ENCODE results near the gene NAXE.

The NAXE gene

DNA sequence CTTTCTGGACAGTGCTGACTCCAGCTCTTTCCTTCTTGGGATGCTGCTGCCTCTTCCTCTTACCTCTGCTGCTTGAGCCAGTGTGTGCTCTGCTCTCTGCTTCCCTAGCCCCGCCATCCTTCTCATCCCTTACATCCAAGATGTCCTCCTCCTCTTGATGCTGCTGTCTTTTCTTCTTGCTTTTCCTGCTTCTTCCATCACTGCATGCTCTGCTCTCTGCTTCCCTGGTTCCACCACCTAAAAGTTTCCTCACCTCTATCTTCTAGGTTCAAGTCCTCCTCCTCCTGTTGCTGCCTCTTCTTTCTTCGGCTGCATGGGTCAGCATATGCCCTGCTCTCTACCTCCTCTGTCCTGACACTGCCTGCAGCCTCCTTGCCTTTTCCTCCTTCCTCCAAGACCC lies 3.4 kb downstream of the NAXE start:
- H3K4me2 ChIP-seq (ENCODE audit: low read length): no peak overlapping the region
- peaks cover 62% of the 10 kb centered on the region for H3K36me3 ChIP-seq (ENCODE audit: insufficient read depth, low read length)
- H3K9me3 ChIP-seq (ENCODE audit: low read length): no peaks in the 10 kb centered on the region
- no peak overlapping the region for H2AFZ ChIP-seq (ENCODE audit: low read length)
- 0 out of 2 replicates have a peak, but pooled peaks cover 4% of the 10 kb centered on the region for H3F3A ChIP-seq (ENCODE audit: insufficient read depth, low read length)
- H3K9ac ChIP-seq (ENCODE audit: low read length): no peak overlapping the region
- no peaks in the 10 kb centered on the region for H3K79me2 ChIP-seq (ENCODE audit: insufficient read depth, low read length)
- peaks cover 30% of the 10 kb centered on the region for H3K4me1 ChIP-seq (ENCODE audit: insufficient read depth, low read length, severe bottlenecking)
- H3K9me2 ChIP-seq (ENCODE audit: low read depth, low read length): no peaks in the 10 kb centered on the region
- no peak overlapping the region for H3K27ac ChIP-seq (ENCODE audit: low read depth, low read length, poor library complexity, severe bottlenecking)
- H3K27me3 ChIP-seq (ENCODE audit: insufficient read depth, low read length): no peaks in the 10 kb centered on the region
- no peaks in the 10 kb centered on the region for H4K20me1 ChIP-seq (ENCODE audit: insufficient read depth, low read length)
- H3K4me3 ChIP-seq (ENCODE audit: low read depth, low read length, poor library complexity, severe bottlenecking): no peak overlapping the region
- TF ChIP-seq EZH2 (IDR thresholded peaks at IDR 0.05; ENCODE audit: borderline replicate concordance, low read length): no peak
- TF ChIP-seq, protein P1, sequence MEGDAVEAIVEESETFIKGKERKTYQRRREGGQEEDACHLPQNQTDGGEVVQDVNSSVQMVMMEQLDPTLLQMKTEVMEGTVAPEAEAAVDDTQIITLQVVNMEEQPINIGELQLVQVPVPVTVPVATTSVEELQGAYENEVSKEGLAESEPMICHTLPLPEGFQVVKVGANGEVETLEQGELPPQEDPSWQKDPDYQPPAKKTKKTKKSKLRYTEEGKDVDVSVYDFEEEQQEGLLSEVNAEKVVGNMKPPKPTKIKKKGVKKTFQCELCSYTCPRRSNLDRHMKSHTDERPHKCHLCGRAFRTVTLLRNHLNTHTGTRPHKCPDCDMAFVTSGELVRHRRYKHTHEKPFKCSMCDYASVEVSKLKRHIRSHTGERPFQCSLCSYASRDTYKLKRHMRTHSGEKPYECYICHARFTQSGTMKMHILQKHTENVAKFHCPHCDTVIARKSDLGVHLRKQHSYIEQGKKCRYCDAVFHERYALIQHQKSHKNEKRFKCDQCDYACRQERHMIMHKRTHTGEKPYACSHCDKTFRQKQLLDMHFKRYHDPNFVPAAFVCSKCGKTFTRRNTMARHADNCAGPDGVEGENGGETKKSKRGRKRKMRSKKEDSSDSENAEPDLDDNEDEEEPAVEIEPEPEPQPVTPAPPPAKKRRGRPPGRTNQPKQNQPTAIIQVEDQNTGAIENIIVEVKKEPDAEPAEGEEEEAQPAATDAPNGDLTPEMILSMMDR (IDR thresholded peaks at IDR 0.05; ENCODE audit: low read length): no peak

DNA sequence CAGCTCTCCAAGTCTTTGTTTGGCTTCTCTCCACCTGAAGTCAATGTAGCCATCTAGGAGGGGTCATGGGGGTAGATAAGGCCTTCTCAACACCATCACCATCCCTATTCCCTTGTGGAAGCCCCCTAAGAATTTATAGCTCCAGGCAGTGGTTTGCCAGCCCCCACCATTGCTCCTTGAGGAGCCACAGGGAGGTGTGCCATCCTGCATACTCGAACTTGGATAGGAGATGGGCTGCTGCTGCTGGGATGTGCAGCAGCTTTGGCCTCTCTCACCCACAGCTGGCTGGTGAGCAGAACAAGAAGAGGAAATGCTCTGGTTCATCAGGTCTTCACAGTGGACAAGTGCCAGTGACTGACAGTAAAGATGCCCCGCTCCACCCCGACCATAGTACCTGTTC lies 4.8 kb downstream of the NAXE start:
- no peak overlapping the region for H3K27ac ChIP-seq (ENCODE audit: low read depth, low read length, poor library complexity, severe bottlenecking)
- H3K9me3 ChIP-seq (ENCODE audit: low read length): no peaks in the 10 kb centered on the region
- H3K4me1 ChIP-seq (ENCODE audit: insufficient read depth, low read length, severe bottlenecking): peaks cover 30% of the 10 kb centered on the region
- H3K79me2 ChIP-seq (ENCODE audit: insufficient read depth, low read length): no peaks in the 10 kb centered on the region
- H3K4me2 ChIP-seq (ENCODE audit: low read length): no peak overlapping the region
- peaks cover 62% of the 10 kb centered on the region for H3K36me3 ChIP-seq (ENCODE audit: insufficient read depth, low read length)
- TF ChIP-seq, protein P1 (IDR thresholded peaks at IDR 0.05; ENCODE audit: low read length): no peak
- no peak for TF ChIP-seq EZH2 (IDR thresholded peaks at IDR 0.05; ENCODE audit: borderline replicate concordance, low read length)
- no peaks in the 10 kb centered on the region for H3K27me3 ChIP-seq (ENCODE audit: insufficient read depth, low read length)
- H2AFZ ChIP-seq (ENCODE audit: low read length): no peak overlapping the region
- H3K9me2 ChIP-seq (ENCODE audit: low read depth, low read length): no peaks in the 10 kb centered on the region
- H3K4me3 ChIP-seq (ENCODE audit: low read depth, low read length, poor library complexity, severe bottlenecking): no peak overlapping the region
- H3F3A ChIP-seq (ENCODE audit: insufficient read depth, low read length): 0 out of 2 replicates have a peak, but pooled peaks cover 4% of the 10 kb centered on the region
- H3K9ac ChIP-seq (ENCODE audit: low read length): no peak overlapping the region
- H4K20me1 ChIP-seq (ENCODE audit: insufficient read depth, low read length): no peaks in the 10 kb centered on the region

DNA sequence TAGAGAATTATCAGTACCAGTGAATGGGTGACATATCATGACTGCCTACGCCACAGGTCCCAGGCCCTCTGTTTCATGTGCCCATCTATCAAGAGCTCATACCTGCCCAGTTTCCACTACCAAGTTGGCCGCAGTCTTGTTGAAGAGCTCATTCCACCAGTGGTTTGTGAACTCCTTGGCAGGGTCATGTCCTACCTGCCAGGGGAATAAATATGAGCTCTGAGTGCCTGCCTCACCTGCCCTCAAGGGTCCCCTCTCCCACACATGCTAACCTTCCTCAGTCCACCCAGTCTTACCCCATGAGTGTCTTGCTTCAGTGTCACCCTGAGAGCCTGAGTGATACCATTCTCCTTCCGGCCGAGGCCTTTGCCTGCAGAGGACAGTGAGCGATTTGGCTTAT lies 6.5 kb downstream of the NAXE start:
- Histone ChIP-seq H3K27ac (ENCODE audit: low read depth, low read length, poor library complexity, severe bottlenecking) (no peak overlapping the region), H3K9me3 (ENCODE audit: low read length) (no peaks in the 10 kb centered on the region), H3K27me3 (ENCODE audit: insufficient read depth, low read length) (no peaks in the 10 kb centered on the region), H3K4me3 (ENCODE audit: low read depth, low read length, poor library complexity, severe bottlenecking) (no peak overlapping the region), H3F3A (ENCODE audit: insufficient read depth, low read length) (no peaks in the 10 kb centered on the region), H3K9ac (ENCODE audit: low read length) (no peak overlapping the region), H3K79me2 (ENCODE audit: insufficient read depth, low read length) (no peaks in the 10 kb centered on the region), H3K9me2 (ENCODE audit: low read depth, low read length) (no peaks in the 10 kb centered on the region), H3K36me3 (ENCODE audit: insufficient read depth, low read length) (peaks cover 62% of the 10 kb centered on the region), H4K20me1 (ENCODE audit: insufficient read depth, low read length) (no peaks in the 10 kb centered on the region), H3K4me2 (ENCODE audit: low read length) (no peak overlapping the region), H2AFZ (ENCODE audit: low read length) (no peak overlapping the region), H3K4me1 (ENCODE audit: insufficient read depth, low read length, severe bottlenecking) (peaks cover 31% of the 10 kb centered on the region)
- TF ChIP-seq EZH2 (IDR thresholded peaks at IDR 0.05; ENCODE audit: borderline replicate concordance, low read length): no peak
- TF ChIP-seq, protein P1 (IDR thresholded peaks at IDR 0.05; ENCODE audit: low read length): no peak
